Thyroid gland (tissue), 4 donors: ENCODE data around the gene GALNT5. TPM values are rescaled to one million over a fixed set of nuclear protein-coding genes. Genes with fewer than 3 reads are reported as not detected.

Experiments used
- DNase-seq, 2 donors: peaks; one replicate each; pipeline ENCODE4 v3.0.0-alpha.2; 2019
- H3K27ac ChIP-seq, 3 donors: fragments of 200-600 bp; sonication (generic); 1 replicate in 2 of 3; 2 replicates in 1 of 3; pipeline ENCODE4 v1.5.1; 2016 to 2019; ENCODE audit warnings: mild to moderate bottlenecking in 1 of 3, moderate library complexity in 1 of 3
- H3K27me3 ChIP-seq: fragments of 200-600 bp; sonication (generic); one replicate; pipeline ENCODE4 v1.5.1; 2019
- H3K36me3 ChIP-seq, 2 donors: fragments of 200-600 bp; sonication (generic); one replicate each; pipeline ENCODE4 v1.5.1; 2016 to 2019
- H3K4me1 ChIP-seq, 2 donors: fragments of 200-600 bp; sonication (generic); one replicate each; pipeline ENCODE4 v1.5.1; 2017 to 2019
- H3K4me3 ChIP-seq, 3 donors: fragments of 200-600 bp; sonication (generic); replicated peaks in 1 of 3; 1 replicate in 2 of 3; 2 replicates in 1 of 3; pipeline ENCODE4 v1.5.1; 2016; ENCODE audit warnings: mild to moderate bottlenecking in 1 of 3
- H3K9me3 ChIP-seq: fragments of 200-600 bp; sonication (generic); one replicate; pipeline ENCODE4 v1.5.1; 2017
- POLR2A ChIP-seq, 2 donors: fragments of 450-650 bp; IDR thresholded peaks; one replicate each; pipeline ENCODE4 v1.6.1; 2017; ENCODE audit warnings: antibody characterized with exemption in 2 of 2, mild to moderate bottlenecking in 2 of 2, moderate library complexity in 1 of 2
- WGBS, 2 donors: methylation state at CpG; one replicate each; pipeline ENCODE4 v1.1.5; 2017; 5-methylcytosine and 5-hydroxymethylcytosine counted together
- intact Hi-C: fragments of 100-400 bp; cut with DNase I; formaldehyde crosslinking; loops from one replicate; pipeline ENCODE4 v1.15.1; 2023
- total RNA-seq, 4 donors: library from RNA; depleted of rRNA; stranded (reverse); fragments of >200 nt; gene quantifications; one replicate each; pipeline ENCODE4 v1.2.3, GENCODE V29; 2016
- TF ChIP-seq, protein P1 (sequence below), 6 experiments: fragments of 200-600 bp in 3 of 6; fragments of 450-650 bp in 3 of 6; sonication (generic) in 3 of 6; IDR thresholded peaks; one replicate each; pipeline ENCODE4 v1.5.1; 2016 to 2019; ENCODE audit warnings: antibody characterized with exemption in 6 of 6, mild to moderate bottlenecking in 2 of 6, inconsistent platforms in 1 of 6, moderate library complexity in 1 of 6

GALNT5 gene
- total RNA-seq, 4 donors from 2014 or later = 0.13 to 0.49 TPM; not detected in 2

DNA sequence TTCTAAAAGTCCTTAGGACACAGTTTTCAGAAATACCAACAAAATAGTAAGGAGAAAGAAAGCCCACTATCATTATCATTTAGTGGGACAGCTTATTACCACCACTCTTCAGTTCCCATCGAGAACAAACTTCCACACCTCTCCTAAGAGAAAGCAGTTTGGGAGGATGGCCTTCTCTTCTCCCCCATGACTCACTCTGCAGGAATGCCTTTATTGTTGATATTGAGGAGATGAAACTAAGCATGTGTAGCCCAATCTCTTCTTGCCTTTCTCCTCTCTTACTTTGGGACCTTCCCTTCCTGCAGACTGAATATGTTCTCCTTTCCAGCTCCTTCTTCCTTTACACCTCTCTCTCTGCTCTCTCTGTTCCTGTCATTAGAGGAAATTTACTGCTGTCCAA is 98.1 kb downstream of the GALNT5 start:
- no peaks in the 10 kb centered on the region for H3K36me3 ChIP-seq
- no peaks in the 10 kb centered on the region for H3K9me3 ChIP-seq
- DNase-seq = no peak
- 73 to 79% methylated on average over 1 of the region's 1 CpG for WGBS, 2 donors
- H3K27ac ChIP-seq = no peak overlapping the region
- no peak for TF ChIP-seq POLR2A (IDR thresholded peaks at IDR 0.05)
- TF ChIP-seq, protein P1, sequence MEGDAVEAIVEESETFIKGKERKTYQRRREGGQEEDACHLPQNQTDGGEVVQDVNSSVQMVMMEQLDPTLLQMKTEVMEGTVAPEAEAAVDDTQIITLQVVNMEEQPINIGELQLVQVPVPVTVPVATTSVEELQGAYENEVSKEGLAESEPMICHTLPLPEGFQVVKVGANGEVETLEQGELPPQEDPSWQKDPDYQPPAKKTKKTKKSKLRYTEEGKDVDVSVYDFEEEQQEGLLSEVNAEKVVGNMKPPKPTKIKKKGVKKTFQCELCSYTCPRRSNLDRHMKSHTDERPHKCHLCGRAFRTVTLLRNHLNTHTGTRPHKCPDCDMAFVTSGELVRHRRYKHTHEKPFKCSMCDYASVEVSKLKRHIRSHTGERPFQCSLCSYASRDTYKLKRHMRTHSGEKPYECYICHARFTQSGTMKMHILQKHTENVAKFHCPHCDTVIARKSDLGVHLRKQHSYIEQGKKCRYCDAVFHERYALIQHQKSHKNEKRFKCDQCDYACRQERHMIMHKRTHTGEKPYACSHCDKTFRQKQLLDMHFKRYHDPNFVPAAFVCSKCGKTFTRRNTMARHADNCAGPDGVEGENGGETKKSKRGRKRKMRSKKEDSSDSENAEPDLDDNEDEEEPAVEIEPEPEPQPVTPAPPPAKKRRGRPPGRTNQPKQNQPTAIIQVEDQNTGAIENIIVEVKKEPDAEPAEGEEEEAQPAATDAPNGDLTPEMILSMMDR (IDR thresholded peaks at IDR 0.05) = no peak
- intact Hi-C loops = no loop called here
- no peaks in the 10 kb centered on the region for H3K27me3 ChIP-seq
- H3K4me3 ChIP-seq = no peak overlapping the region
- no peaks in the 10 kb centered on the region for H3K4me1 ChIP-seq

- TF ChIP-seq, protein P1 (IDR thresholded peaks at IDR 0.05) = no peak
- TF ChIP-seq POLR2A (IDR thresholded peaks at IDR 0.05) = no peak
Measured at GRCh38 chr2:157359628-157360027, 102.1 kb downstream of the GALNT5 start.

DNA sequence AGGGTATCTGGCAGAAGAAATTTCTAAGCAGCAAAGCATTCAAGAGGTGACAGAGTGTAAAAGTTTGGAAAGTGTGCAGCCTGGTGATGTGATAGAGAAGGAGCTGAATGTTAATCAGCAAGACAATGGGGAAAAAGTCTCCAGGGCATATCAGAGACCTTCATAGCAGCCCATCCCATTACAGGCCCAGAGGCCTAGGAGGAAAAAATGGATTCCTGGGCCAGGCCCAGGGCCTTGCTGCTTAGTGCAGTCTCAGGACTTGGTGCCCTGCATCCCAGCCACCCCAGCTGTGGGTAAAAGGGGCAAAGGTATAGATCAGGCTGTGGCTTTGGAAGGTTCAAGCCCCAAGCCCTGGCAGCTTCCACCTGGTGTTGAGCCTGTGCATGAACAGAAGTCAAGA is 104.0 kb downstream of the GALNT5 start:
- intact Hi-C loops = no loop called here
- no peaks in the 10 kb centered on the region for H3K9me3 ChIP-seq
- H3K36me3 ChIP-seq = no peaks in the 10 kb centered on the region
- no peak for DNase-seq
- H3K4me3 ChIP-seq = no peak overlapping the region
- H3K27ac ChIP-seq = no peak overlapping the region
- TF ChIP-seq POLR2A (IDR thresholded peaks at IDR 0.05) = no peak
- TF ChIP-seq, protein P1 (IDR thresholded peaks at IDR 0.05) = no peak
- no peaks in the 10 kb centered on the region for H3K27me3 ChIP-seq
- H3K4me1 ChIP-seq = no peaks in the 10 kb centered on the region

More at GRCh38 chr2:157359628-157360027, 102.1 kb downstream of the GALNT5 start:
- Histone ChIP-seq H3K9me3 (no peaks in the 10 kb centered on the region), H3K27ac (no peak overlapping the region), H3K27me3 (no peaks in the 10 kb centered on the region), H3K36me3 (no peaks in the 10 kb centered on the region), H3K4me1 (no peaks in the 10 kb centered on the region), H3K4me3 (no peak overlapping the region)
- 93 to 97% methylated on average over 2 of the region's 2 CpGs for WGBS, 2 donors
- DNase-seq = no peak
- intact Hi-C loops = no loop called here

- TF ChIP-seq, protein P1 (IDR thresholded peaks at IDR 0.05) = no peak
- TF ChIP-seq POLR2A (IDR thresholded peaks at IDR 0.05) = no peak
- 91 to 93% methylated on average over 2 of the region's 2 CpGs for WGBS, 2 donors
- Histone ChIP-seq H3K36me3 (no peaks in the 10 kb centered on the region), H3K4me3 (no peak overlapping the region), H3K9me3 (no peaks in the 10 kb centered on the region), H3K27ac (no peak overlapping the region), H3K4me1 (no peaks in the 10 kb centered on the region), H3K27me3 (no peaks in the 10 kb centered on the region)
- DNase-seq = no peak
- intact Hi-C loops = no loop called here
Measured at GRCh38 chr2:157362627-157363026, 105.1 kb downstream of the GALNT5 start.

DNA sequence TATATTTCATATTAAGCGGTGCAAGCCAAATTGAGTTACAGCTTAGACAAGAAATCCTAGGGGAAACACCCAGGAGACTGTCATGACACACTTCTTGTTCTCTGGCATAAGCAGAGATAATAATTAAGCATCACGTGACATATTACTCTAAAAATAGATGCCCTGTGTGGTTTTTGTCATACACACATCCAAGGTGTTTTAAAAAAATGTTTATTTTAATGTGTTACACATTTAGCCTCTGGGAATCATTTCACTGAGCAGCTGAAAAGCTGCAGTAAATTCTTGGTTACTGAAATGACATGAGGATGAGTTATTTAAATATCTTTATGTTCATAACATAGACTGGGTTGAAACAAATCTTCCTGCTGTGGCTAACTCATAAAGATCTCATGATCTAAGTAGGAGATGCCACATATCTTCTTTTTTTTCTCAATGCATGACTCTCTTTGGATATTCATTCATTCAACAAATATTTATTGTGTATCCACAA is 106.2 kb downstream of the GALNT5 start:
- H3K36me3 ChIP-seq = no peaks in the 10 kb centered on the region
- intact Hi-C loops = no loop called here
- no peaks in the 10 kb centered on the region for H3K27me3 ChIP-seq
- no peaks in the 10 kb centered on the region for H3K4me1 ChIP-seq
- no peak overlapping the region for H3K4me3 ChIP-seq
- TF ChIP-seq POLR2A (IDR thresholded peaks at IDR 0.05) = no peak
- TF ChIP-seq, protein P1 (IDR thresholded peaks at IDR 0.05) = no peak
- 70 to 77% methylated on average over 2 of the region's 2 CpGs for WGBS, 2 donors
- H3K27ac ChIP-seq = no peak overlapping the region
- DNase-seq = no peak
- no peaks in the 10 kb centered on the region for H3K9me3 ChIP-seq

Other genes starting within 250 kb of the GALNT5 start
- under 1 TPM in 1 of 4 donors, not detected in 3; 0.49 TPM for gene ERMN, start 68.1 kb downstream of the GALNT5 start, total RNA-seq
- gene CYTIP, start 186.4 kb downstream of the GALNT5 start, total RNA-seq = 10 to 100 TPM in 1 of 4 donors, 1 to 10 TPM in 3; 3.2 to 10.6 (median 7.2) TPM